ENCODE measurements around the gene CX3CL1.

DNA sequence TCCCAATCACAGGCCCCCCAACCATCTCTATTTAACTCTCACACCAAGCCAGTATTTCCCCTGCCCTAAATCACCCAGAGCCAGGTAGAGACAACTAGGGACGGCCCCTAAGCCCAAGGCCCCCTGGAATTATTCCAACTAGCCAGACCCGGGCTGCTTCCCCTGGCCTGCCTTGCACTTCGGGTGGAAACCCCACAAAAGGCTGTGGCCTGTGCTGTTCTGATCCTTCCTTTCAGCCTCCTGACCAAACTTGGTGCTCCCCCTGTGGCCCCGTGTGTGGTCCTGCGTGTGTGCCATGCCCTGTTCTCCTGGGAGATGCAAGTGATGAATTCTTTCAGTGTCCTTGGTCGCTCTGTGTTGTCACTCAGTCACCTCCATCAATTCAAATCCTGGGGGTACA, 47.2 kb downstream of the CX3CL1 start:
- no peak for TF ChIP-seq JUN (IDR thresholded peaks at IDR 0.05; ENCODE audit: borderline replicate concordance, insufficient read depth, insufficient read length, low read depth)
- TF ChIP-seq, protein P1, sequence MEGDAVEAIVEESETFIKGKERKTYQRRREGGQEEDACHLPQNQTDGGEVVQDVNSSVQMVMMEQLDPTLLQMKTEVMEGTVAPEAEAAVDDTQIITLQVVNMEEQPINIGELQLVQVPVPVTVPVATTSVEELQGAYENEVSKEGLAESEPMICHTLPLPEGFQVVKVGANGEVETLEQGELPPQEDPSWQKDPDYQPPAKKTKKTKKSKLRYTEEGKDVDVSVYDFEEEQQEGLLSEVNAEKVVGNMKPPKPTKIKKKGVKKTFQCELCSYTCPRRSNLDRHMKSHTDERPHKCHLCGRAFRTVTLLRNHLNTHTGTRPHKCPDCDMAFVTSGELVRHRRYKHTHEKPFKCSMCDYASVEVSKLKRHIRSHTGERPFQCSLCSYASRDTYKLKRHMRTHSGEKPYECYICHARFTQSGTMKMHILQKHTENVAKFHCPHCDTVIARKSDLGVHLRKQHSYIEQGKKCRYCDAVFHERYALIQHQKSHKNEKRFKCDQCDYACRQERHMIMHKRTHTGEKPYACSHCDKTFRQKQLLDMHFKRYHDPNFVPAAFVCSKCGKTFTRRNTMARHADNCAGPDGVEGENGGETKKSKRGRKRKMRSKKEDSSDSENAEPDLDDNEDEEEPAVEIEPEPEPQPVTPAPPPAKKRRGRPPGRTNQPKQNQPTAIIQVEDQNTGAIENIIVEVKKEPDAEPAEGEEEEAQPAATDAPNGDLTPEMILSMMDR (IDR thresholded peaks at IDR 0.05; ENCODE audit: extremely low read depth in 1 of 2, insufficient read depth in 1 of 2, low read depth in 1 of 2, low read length in 2 of 2), result peak in 1 of 2 donors; percentile 0
- TF ChIP-seq, protein P2, sequence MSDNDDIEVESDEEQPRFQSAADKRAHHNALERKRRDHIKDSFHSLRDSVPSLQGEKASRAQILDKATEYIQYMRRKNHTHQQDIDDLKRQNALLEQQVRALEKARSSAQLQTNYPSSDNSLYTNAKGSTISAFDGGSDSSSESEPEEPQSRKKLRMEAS (IDR thresholded peaks at IDR 0.05; ENCODE audit: insufficient read depth, insufficient read length), result no peak
- no peak for TF ChIP-seq POLR2A (IDR thresholded peaks at IDR 0.05; ENCODE audit: low read depth, low read length)

All from endothelial cell of umbilical vein (primary cell).